MM.1S (cell line): ENCODE data around the gene TOGARAM2.

ENCODE experiments used
- DNase-seq: peaks from one replicate; pipeline ENCODE4 v3.0.0-alpha.2; 2015
- H2AFZ ChIP-seq: fragments of 300-600 bp; sonication (generic); 2 replicates; pipeline ENCODE4 v1.6.0; 2016; ENCODE audit warnings: antibody characterized with exemption, low read length
- H3F3A ChIP-seq: fragments of 300-600 bp; sonication (generic); 2 replicates; pipeline ENCODE4 v1.6.1; 2016; ENCODE audit warnings: mild to moderate bottlenecking, antibody characterized with exemption, low read length, moderate library complexity, mixed read lengths; ENCODE audit not compliant: insufficient read depth
- H3K27ac ChIP-seq: fragments of 300-600 bp; sonication (generic); 2 replicates; pipeline ENCODE4 v1.5.1; 2016; ENCODE audit warnings: mild to moderate bottlenecking, low read length
- H3K27me3 ChIP-seq: fragments of 300-600 bp; sonication (generic); replicated peaks from 2 replicates; pipeline ENCODE4 v1.6.0; 2016; ENCODE audit warnings: low read length; ENCODE audit not compliant: insufficient read depth
- H3K36me3 ChIP-seq: fragments of 300-600 bp; sonication (generic); replicated peaks from 2 replicates; pipeline ENCODE4 v1.6.1; 2016; ENCODE audit warnings: mild to moderate bottlenecking, low read length, mixed read lengths; ENCODE audit not compliant: insufficient read depth
- H3K4me1 ChIP-seq: fragments of 300-600 bp; sonication (generic); 2 replicates; pipeline ENCODE4 v1.6.1; 2016; ENCODE audit warnings: low read length, mixed read lengths
- H3K4me2 ChIP-seq: fragments of 300-600 bp; sonication (generic); 2 replicates; pipeline ENCODE4 v1.6.0; 2016; ENCODE audit warnings: low read depth, low read length
- H3K4me3 ChIP-seq: fragments of 300-600 bp; sonication (generic); 2 replicates; pipeline ENCODE4 v1.5.1; 2016; ENCODE audit warnings: low read length, mixed read lengths
- H3K79me2 ChIP-seq: fragments of 300-600 bp; sonication (generic); 2 replicates; pipeline ENCODE4 v1.6.1; 2016; ENCODE audit warnings: mixed run types, low read length, mixed read lengths
- H3K9ac ChIP-seq: fragments of 300-600 bp; sonication (generic); 2 replicates; pipeline ENCODE4 v1.6.1; 2016; ENCODE audit warnings: low read length, mixed read lengths
- H3K9me2 ChIP-seq: fragments of 300-600 bp; sonication (generic); replicated peaks from 2 replicates; pipeline ENCODE4 v1.6.1; 2016; ENCODE audit warnings: mild to moderate bottlenecking, low read length, mixed read lengths; ENCODE audit not compliant: insufficient read depth
- H3K9me3 ChIP-seq: fragments of 300-600 bp; sonication (generic); replicated peaks from 2 replicates; pipeline ENCODE4 v1.6.1; 2016; ENCODE audit warnings: mild to moderate bottlenecking, low read length, mixed read lengths; ENCODE audit not compliant: insufficient read depth
- H4K20me1 ChIP-seq: fragments of 300-600 bp; sonication (generic); 2 replicates; pipeline ENCODE4 v1.6.1; 2016; ENCODE audit warnings: mild to moderate bottlenecking, low read length, moderate library complexity, mixed read lengths; ENCODE audit not compliant: insufficient read depth
- EZH2 ChIP-seq: fragments of 300-600 bp; sonication (generic); optimal IDR thresholded peaks from 2 replicates; pipeline ENCODE3; 2017; ENCODE audit warnings: low read depth, mild to moderate bottlenecking, antibody characterized with exemption, low read length, mixed read lengths
- EZH2phosphoT487 ChIP-seq: fragments of 300-600 bp; sonication (generic); IDR thresholded peaks from 2 replicates; pipeline ENCODE4 v1.6.1; 2018; ENCODE audit warnings: antibody characterized with exemption, low read length
- TF ChIP-seq, protein P1 (sequence below): fragments of 300-600 bp; sonication (generic); IDR thresholded peaks from 2 replicates; pipeline ENCODE4 v1.5.1; 2016; ENCODE audit warnings: antibody characterized with exemption, low read length, mixed read lengths

The TOGARAM2 gene

DNA sequence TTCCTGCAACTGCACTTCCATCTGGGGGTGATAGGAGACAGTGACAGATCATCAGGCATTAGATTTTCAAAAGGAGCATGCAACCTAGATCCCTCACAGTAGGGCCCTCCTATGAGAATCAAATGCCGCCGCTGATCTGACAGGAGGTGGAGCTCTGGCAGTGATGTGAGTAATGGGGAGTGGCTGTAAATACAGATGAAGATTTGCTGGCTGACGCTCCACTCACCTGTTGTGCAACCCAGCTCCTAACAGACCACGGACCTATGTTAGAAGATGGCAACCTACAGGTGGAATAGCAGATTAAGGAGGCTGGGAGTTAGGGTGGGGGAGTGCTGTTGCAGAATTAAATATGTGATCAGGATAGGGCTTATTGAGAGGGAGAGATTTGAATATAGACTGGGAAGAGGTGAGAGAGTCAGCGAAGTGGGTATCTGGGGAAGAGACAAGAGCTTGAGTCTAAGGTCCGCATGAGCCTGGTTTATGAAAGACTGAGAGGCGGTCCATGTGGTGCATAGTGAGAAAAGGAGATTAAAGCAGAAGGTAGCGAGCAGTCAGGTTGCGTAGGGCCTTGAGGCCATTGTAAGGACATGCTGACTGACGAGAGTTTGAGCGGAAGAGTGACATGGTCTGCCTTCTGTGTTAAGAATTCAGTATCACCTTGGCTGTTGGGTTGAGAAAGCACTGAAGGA is 31.3 kb upstream of the TOGARAM2 start:
- H3K4me2 ChIP-seq = no peak overlapping the region
- no peak overlapping the region for H2AFZ ChIP-seq
- no peaks in the 10 kb centered on the region; the same call in 1 of the 2 replicates for H3F3A ChIP-seq
- no peak overlapping the region for H3K9ac ChIP-seq
- H3K27me3 ChIP-seq = no peaks in the 10 kb centered on the region
- H3K9me3 ChIP-seq = no peaks in the 10 kb centered on the region
- H3K4me3 ChIP-seq = no peak overlapping the region
- DNase-seq = no peak
- H3K36me3 ChIP-seq = peaks cover 13% of the 10 kb centered on the region; the same call in 1 of the 2 replicates
- no peaks in the 10 kb centered on the region for H3K4me1 ChIP-seq
- peaks cover 3% of the 10 kb centered on the region; the same call in 1 of the 2 replicates for H4K20me1 ChIP-seq
- H3K79me2 ChIP-seq = peaks cover under 1% of the 10 kb centered on the region; the same call in 1 of the 2 replicates
- no peaks in the 10 kb centered on the region for H3K9me2 ChIP-seq
- TF ChIP-seq, protein P1, sequence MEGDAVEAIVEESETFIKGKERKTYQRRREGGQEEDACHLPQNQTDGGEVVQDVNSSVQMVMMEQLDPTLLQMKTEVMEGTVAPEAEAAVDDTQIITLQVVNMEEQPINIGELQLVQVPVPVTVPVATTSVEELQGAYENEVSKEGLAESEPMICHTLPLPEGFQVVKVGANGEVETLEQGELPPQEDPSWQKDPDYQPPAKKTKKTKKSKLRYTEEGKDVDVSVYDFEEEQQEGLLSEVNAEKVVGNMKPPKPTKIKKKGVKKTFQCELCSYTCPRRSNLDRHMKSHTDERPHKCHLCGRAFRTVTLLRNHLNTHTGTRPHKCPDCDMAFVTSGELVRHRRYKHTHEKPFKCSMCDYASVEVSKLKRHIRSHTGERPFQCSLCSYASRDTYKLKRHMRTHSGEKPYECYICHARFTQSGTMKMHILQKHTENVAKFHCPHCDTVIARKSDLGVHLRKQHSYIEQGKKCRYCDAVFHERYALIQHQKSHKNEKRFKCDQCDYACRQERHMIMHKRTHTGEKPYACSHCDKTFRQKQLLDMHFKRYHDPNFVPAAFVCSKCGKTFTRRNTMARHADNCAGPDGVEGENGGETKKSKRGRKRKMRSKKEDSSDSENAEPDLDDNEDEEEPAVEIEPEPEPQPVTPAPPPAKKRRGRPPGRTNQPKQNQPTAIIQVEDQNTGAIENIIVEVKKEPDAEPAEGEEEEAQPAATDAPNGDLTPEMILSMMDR = no peak
- TF ChIP-seq EZH2 = no peak
- TF ChIP-seq EZH2phosphoT487 = no peak
- H3K27ac ChIP-seq = no peak overlapping the region

DNA sequence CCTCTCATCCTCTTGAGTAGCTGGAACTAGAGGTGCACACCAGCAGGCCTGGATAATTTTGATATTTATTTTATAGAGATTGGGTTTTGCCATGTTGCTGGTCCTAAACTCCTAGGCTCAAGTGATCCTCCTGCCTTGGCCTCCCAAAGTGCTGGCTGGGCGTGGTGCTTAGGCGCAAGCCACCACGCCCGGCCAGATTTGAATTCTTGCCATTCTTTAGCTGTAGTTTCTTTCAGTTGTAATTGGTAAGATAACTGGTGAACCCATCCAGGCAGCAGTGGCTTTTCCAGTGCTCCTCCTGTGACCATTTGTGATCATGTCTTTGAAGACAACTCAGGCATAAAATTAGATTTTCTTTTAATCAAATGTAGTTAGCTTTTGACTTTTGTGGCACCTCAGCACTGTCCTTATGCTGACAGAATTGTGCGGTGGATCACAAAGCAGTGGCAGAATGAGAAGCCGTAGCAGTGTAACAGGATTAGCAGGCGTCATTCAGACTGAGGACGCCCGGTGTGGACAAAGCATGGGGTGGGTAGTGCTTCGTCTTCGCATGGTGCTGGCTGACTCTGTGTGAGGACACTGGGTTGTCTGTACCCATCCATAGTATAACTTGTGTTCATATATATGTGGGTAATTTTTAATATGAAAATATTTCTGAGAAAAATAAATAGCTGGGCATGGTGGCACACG is 30.0 kb upstream of the TOGARAM2 start:
- peaks cover 13% of the 10 kb centered on the region; the same call in 1 of the 2 replicates for H3K36me3 ChIP-seq
- TF ChIP-seq, protein P1 = no peak
- TF ChIP-seq EZH2 (no peak), EZH2phosphoT487 (no peak)
- H3K4me3 ChIP-seq = no peak overlapping the region
- H3K9ac ChIP-seq = no peak overlapping the region
- H4K20me1 ChIP-seq = no peaks in the 10 kb centered on the region
- H3K27ac ChIP-seq = no peak overlapping the region
- no peaks in the 10 kb centered on the region for H3K9me2 ChIP-seq
- H3F3A ChIP-seq = peaks cover 6% of the 10 kb centered on the region; the same call in 1 of the 2 replicates
- no peaks in the 10 kb centered on the region for H3K79me2 ChIP-seq
- DNase-seq = no peak
- H3K9me3 ChIP-seq = no peaks in the 10 kb centered on the region
- H3K27me3 ChIP-seq = no peaks in the 10 kb centered on the region
- no peak overlapping the region for H3K4me2 ChIP-seq
- no peak overlapping the region for H2AFZ ChIP-seq
- no peaks in the 10 kb centered on the region for H3K4me1 ChIP-seq

DNA sequence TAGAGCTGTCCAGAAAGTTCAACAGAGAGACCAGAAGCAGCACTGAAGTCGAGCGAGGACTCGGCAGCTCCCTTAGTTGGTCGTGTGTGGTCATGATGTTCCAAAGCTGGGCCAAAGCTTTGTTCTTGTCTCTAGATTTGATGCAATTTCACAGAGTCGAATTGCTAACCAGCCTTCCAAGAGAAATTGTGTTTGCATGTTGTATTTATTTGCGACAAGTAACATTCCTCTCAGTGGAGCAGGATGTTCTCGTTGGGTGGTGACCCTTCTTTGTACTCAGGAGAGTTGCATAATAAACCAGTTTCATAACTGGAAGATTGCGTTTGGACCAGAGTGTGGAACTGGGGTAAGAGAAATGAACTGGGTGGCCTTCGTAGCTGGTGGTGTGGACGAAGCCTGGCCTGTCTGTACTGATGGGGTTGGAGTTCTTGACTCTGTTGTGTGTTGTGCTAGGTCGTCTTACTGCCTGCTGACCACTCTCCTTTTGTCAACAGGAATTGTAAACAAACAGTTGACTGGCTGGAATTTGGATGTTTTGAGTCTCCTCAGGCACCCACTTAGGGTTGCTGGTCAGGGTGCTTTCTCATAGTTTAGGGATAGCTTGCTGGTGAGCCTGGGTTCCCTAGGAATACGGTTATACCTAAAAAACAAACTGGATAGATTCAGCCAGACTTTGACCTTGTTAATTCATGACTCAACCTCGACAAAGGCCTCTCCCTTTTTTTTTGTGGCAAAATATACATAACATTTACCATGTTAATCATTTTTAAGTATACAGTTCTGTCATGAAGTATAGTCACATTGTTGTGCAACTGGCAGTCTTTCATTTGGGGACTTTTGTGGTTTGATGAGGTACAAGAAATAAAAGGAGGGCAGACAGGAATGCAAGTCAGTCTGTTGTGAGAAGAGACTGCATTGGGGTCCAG is 28.9 kb upstream of the TOGARAM2 start:
- H3K27me3 ChIP-seq = no peaks in the 10 kb centered on the region
- H3K9ac ChIP-seq = no peak overlapping the region
- H2AFZ ChIP-seq = no peak overlapping the region
- H3K79me2 ChIP-seq = no peaks in the 10 kb centered on the region
- no peak overlapping the region for H3K27ac ChIP-seq
- no peak overlapping the region for H3K4me2 ChIP-seq
- DNase-seq = no peak
- no peak overlapping the region for H3K4me3 ChIP-seq
- H3K4me1 ChIP-seq = no peaks in the 10 kb centered on the region
- no peaks in the 10 kb centered on the region for H3K9me2 ChIP-seq
- no peaks in the 10 kb centered on the region for H3K9me3 ChIP-seq
- no peaks in the 10 kb centered on the region for H4K20me1 ChIP-seq
- peaks cover 11% of the 10 kb centered on the region; the same call in 1 of the 2 replicates for H3F3A ChIP-seq
- TF ChIP-seq EZH2phosphoT487 = no peak
- no peak for TF ChIP-seq EZH2
- TF ChIP-seq, protein P1 = no peak
- H3K36me3 ChIP-seq = peaks cover 8% of the 10 kb centered on the region; the same call in 1 of the 2 replicates
